ENCODE data around the gene SELENON.

DNA sequence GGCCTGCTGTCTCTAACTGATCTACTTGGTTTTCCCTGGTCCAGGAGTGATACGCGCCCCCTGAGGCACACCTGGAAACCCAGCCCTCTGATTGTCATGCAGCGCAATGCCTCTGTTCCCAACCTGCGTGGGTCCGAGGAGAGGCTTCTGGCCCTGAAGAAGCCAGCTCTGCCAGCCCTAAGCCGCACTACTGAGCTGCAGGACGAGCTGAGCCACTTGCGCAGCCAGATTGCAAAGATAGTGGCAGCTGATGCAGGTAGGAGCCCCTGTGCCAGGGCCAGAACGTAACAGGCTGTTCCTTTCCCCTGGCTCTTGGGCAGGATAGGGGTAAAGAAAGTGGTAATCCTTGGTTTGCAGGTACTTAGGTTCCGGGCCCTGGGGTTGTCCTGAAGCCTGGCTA, 26.6 kb downstream of the SELENON start:
- TF ChIP-seq, protein P1, sequence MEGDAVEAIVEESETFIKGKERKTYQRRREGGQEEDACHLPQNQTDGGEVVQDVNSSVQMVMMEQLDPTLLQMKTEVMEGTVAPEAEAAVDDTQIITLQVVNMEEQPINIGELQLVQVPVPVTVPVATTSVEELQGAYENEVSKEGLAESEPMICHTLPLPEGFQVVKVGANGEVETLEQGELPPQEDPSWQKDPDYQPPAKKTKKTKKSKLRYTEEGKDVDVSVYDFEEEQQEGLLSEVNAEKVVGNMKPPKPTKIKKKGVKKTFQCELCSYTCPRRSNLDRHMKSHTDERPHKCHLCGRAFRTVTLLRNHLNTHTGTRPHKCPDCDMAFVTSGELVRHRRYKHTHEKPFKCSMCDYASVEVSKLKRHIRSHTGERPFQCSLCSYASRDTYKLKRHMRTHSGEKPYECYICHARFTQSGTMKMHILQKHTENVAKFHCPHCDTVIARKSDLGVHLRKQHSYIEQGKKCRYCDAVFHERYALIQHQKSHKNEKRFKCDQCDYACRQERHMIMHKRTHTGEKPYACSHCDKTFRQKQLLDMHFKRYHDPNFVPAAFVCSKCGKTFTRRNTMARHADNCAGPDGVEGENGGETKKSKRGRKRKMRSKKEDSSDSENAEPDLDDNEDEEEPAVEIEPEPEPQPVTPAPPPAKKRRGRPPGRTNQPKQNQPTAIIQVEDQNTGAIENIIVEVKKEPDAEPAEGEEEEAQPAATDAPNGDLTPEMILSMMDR (IDR thresholded peaks at IDR 0.05), result no peak
- TF ChIP-seq JUND (IDR thresholded peaks at IDR 0.05) (no peak), YY1 (IDR thresholded peaks at IDR 0.05; ENCODE audit: low read depth) (no peak), EP300 (IDR thresholded peaks at IDR 0.05; ENCODE audit: borderline replicate concordance in 1 of 2, low read depth in 1 of 2, low read length in 1 of 2) (no peak), POLR2AphosphoS5 (IDR thresholded peaks at IDR 0.05; ENCODE audit: low read depth, low read length) (no peak), MXI1 (IDR thresholded peaks at IDR 0.05; ENCODE audit: low read depth, low read length) (no peak), RFX5 (IDR thresholded peaks at IDR 0.05; ENCODE audit: low read length) (no peak), GABPA (IDR thresholded peaks at IDR 0.05; ENCODE audit: low read depth) (no peak), FOXM1 (IDR thresholded peaks at IDR 0.05; ENCODE audit: low read depth) (no peak)
- TF ChIP-seq, protein P2, sequence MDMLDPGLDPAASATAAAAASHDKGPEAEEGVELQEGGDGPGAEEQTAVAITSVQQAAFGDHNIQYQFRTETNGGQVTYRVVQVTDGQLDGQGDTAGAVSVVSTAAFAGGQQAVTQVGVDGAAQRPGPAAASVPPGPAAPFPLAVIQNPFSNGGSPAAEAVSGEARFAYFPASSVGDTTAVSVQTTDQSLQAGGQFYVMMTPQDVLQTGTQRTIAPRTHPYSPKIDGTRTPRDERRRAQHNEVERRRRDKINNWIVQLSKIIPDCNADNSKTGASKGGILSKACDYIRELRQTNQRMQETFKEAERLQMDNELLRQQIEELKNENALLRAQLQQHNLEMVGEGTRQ (IDR thresholded peaks at IDR 0.05; ENCODE audit: borderline replicate concordance, low read depth, low read length), result no peak
- TF ChIP-seq, protein P3, sequence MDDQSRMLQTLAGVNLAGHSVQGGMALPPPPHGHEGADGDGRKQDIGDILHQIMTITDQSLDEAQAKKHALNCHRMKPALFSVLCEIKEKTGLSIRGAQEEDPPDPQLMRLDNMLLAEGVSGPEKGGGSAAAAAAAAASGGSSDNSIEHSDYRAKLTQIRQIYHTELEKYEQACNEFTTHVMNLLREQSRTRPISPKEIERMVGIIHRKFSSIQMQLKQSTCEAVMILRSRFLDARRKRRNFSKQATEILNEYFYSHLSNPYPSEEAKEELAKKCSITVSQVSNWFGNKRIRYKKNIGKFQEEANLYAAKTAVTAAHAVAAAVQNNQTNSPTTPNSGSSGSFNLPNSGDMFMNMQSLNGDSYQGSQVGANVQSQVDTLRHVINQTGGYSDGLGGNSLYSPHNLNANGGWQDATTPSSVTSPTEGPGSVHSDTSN (IDR thresholded peaks at IDR 0.05), result no peak

All from SK-N-SH (cell line).